AG09309 (cell line): Measurements from ENCODE around the gene MS4A13.
"Not testable (repeated sequence)": the region's sequence is repeated elsewhere in the genome, so short reads cannot be mapped to it uniquely, and the experiment has no call there.

Source experiments
- DNase-seq: peaks from one replicate; pipeline ENCODE4 v3.0.0-alpha.2; 2010; ENCODE audit warnings: low read depth
- H3K4me3 ChIP-seq: 2 replicates; pipeline ENCODE4 v1.5.1; 2011; ENCODE audit warnings: mild to moderate bottlenecking, low read depth, low read length, moderate library complexity; ENCODE audit not compliant: control insufficient read depth
- CTCF ChIP-seq: IDR thresholded peaks from 2 replicates; pipeline ENCODE4 v1.5.1; 2011; ENCODE audit warnings: mild to moderate bottlenecking, low read depth, low read length, inconsistent platforms; ENCODE audit not compliant: insufficient read depth, control insufficient read depth; ENCODE audit errors: missing control alignments

The MS4A13 gene

GRCh38 chr11:60528934-60529333 lies 13.7 kb downstream of the MS4A13 start:
- no peak overlapping the region for H3K4me3 ChIP-seq
- no peak for DNase-seq

GRCh38 chr11:60530454-60531100 lies 15.4 kb downstream of the MS4A13 start:
- H3K4me3 ChIP-seq = no peak overlapping the region
- no peak for DNase-seq
- TF ChIP-seq CTCF = no peak

More at GRCh38 chr11:60528934-60529333, 13.7 kb downstream of the MS4A13 start:
- no peak for TF ChIP-seq CTCF

- H3K4me3 ChIP-seq, DNase-seq: not testable (repeated sequence)
Measured at GRCh38 chr11:60532383-60532782, 17.2 kb downstream of the MS4A13 start.

- DNase-seq, H3K4me3 ChIP-seq: not testable (repeated sequence)
Measured at GRCh38 chr11:60538627-60539026, 23.4 kb downstream of the MS4A13 start.

GRCh38 chr11:60544077-60544476 lies 28.9 kb downstream of the MS4A13 start:
- DNase-seq = no peak
- no peak for TF ChIP-seq CTCF

GRCh38 chr11:60561254-60561653 lies 46.1 kb downstream of the MS4A13 start:
- DNase-seq = no peak
- no peak overlapping the region for H3K4me3 ChIP-seq
- no peak for TF ChIP-seq CTCF

More at GRCh38 chr11:60544077-60544476, 28.9 kb downstream of the MS4A13 start:
- H3K4me3 ChIP-seq = no peak overlapping the region

GRCh38 chr11:60563553-60564235 lies 48.5 kb downstream of the MS4A13 start:
- H3K4me3 ChIP-seq = no peak overlapping the region
- no peak for TF ChIP-seq CTCF
- DNase-seq = no peak

GRCh38 chr11:60566776-60567175 lies 51.6 kb downstream of the MS4A13 start:
- TF ChIP-seq CTCF = no peak
- no peak for DNase-seq

More at GRCh38 chr11:60566776-60567175, 51.6 kb downstream of the MS4A13 start:
- no peak overlapping the region for H3K4me3 ChIP-seq
